Measurements from ENCODE around the gene NDNF.

NDNF gene

GRCh38 chr4:121072224-121073003 lies at the start of gene NDNF:
Gene NDNF, minus strand, starts transcription at chr4:121072535. Its CDS starts 26,698 bp downstream, at chr4:121045837.
- DNase-seq: no peak

GRCh38 chr4:121119715-121120114 lies 47.4 kb upstream of the NDNF start:
- no peak for DNase-seq

- no peak for DNase-seq
Observed at GRCh38 chr4:121118344-121118743, 46.0 kb upstream of the NDNF start.

- no peak for DNase-seq
Observed at GRCh38 chr4:121114756-121115155, 42.4 kb upstream of the NDNF start.

- DNase-seq: no peak
Observed at GRCh38 chr4:121112530-121112929, 40.2 kb upstream of the NDNF start.

GRCh38 chr4:121108557-121108956 lies 36.2 kb upstream of the NDNF start:
- no peak for DNase-seq

- DNase-seq: no peak
Observed at GRCh38 chr4:121107507-121107906, 35.2 kb upstream of the NDNF start.

- DNase-seq: no peak
Observed at GRCh38 chr4:121100093-121100775, 27.9 kb upstream of the NDNF start.

- no peak for DNase-seq
Observed at GRCh38 chr4:121098266-121098665, 25.9 kb upstream of the NDNF start.

- no peak for DNase-seq
Observed at GRCh38 chr4:121096629-121097028, 24.3 kb upstream of the NDNF start.

- no peak for DNase-seq
Observed at GRCh38 chr4:121096191-121096590, 23.9 kb upstream of the NDNF start.

- no peak for DNase-seq
Observed at GRCh38 chr4:121094297-121094966, 22.1 kb upstream of the NDNF start.

GRCh38 chr4:121093261-121093660 lies 20.9 kb upstream of the NDNF start:
- no peak for DNase-seq

- DNase-seq: no peak
Observed at GRCh38 chr4:121091941-121092340, 19.6 kb upstream of the NDNF start.

- DNase-seq: no peak
Observed at GRCh38 chr4:121088867-121089266, 16.5 kb upstream of the NDNF start.

- no peak for DNase-seq
Observed at GRCh38 chr4:121079376-121079775, 7.0 kb upstream of the NDNF start.

GRCh38 chr4:121077496-121077895 lies 5.2 kb upstream of the NDNF start:
- DNase-seq: no peak

GRCh38 chr4:121076416-121076815 lies 4.1 kb upstream of the NDNF start:
- DNase-seq: no peak

- DNase-seq: no peak
Observed at GRCh38 chr4:121073672-121074381, 1.5 kb upstream of the NDNF start.

- DNase-seq: no peak
Observed at GRCh38 chr4:121073004-121073435, 685 bp upstream of the NDNF start.

- DNase-seq: no peak
Observed at GRCh38 chr4:121071640-121072223, 603 bp downstream of the NDNF start.

GRCh38 chr4:121070696-121071639 lies 1.4 kb downstream of the NDNF start:
- no peak for DNase-seq

Measured in NK-92 treated with Interleukin-12 subunit alpha and Interleukin-12 subunit beta, amount 100 ng/mL, for 24 hours (cell line).